ENCODE data around the gene CKS2. TPM values are rescaled to one million over a fixed set of nuclear protein-coding genes. Genes with fewer than 3 reads are reported as not detected.
"Not testable (repeated sequence)": the region's sequence is repeated elsewhere in the genome, so short reads cannot be mapped to it uniquely, and the experiment has no call there.

CKS2 gene
- total RNA-seq, 1 experiment from 2014 or later: 303 TPM

- Histone ChIP-seq H3K4me3 (ENCODE audit: insufficient read depth, low read depth, low read length) (peak overlapping the region; percentile 85), H3K27me3 (ENCODE audit: control insufficient read depth, insufficient read depth, low read length) (no peaks in the 10 kb centered on the region), H3K36me3 (replicated peaks; ENCODE audit: control insufficient read depth, insufficient read depth, low read length) (peaks cover 19% of the 10 kb centered on the region)
- no peak for DNase-seq
These were observed 8.3 kb downstream of the CKS2 start for GRCh38 chr9:89319015-89319905.

GRCh38 chr9:89323390-89323789 is 12.4 kb downstream of the CKS2 start:
- H3K27me3 ChIP-seq (ENCODE audit: control insufficient read depth, insufficient read depth, low read length): no peaks in the 10 kb centered on the region
- H3K36me3 ChIP-seq (replicated peaks; ENCODE audit: control insufficient read depth, insufficient read depth, low read length): peaks cover 8% of the 10 kb centered on the region
- no peak for DNase-seq
- H3K4me3 ChIP-seq (ENCODE audit: insufficient read depth, low read depth, low read length): no peak overlapping the region

GRCh38 chr9:89325733-89326132 is 14.7 kb downstream of the CKS2 start:
- peaks cover 21% of the 10 kb centered on the region for H3K36me3 ChIP-seq (replicated peaks; ENCODE audit: control insufficient read depth, insufficient read depth, low read length)
- no peak overlapping the region for H3K4me3 ChIP-seq (ENCODE audit: insufficient read depth, low read depth, low read length)
- H3K27me3 ChIP-seq (ENCODE audit: control insufficient read depth, insufficient read depth, low read length): no peaks in the 10 kb centered on the region
- no peak for DNase-seq

- no peak for DNase-seq
- no peaks in the 10 kb centered on the region for H3K27me3 ChIP-seq (ENCODE audit: control insufficient read depth, insufficient read depth, low read length)
- peaks cover 21% of the 10 kb centered on the region for H3K36me3 ChIP-seq (replicated peaks; ENCODE audit: control insufficient read depth, insufficient read depth, low read length)
- no peak overlapping the region for H3K4me3 ChIP-seq (ENCODE audit: insufficient read depth, low read depth, low read length)
These were observed 17.1 kb downstream of the CKS2 start for GRCh38 chr9:89328064-89328463.

GRCh38 chr9:89329917-89330316 is 18.9 kb downstream of the CKS2 start:
- Histone ChIP-seq H3K4me3 (ENCODE audit: insufficient read depth, low read depth, low read length) (no peak overlapping the region), H3K36me3 (replicated peaks; ENCODE audit: control insufficient read depth, insufficient read depth, low read length) (peaks cover 23% of the 10 kb centered on the region), H3K27me3 (ENCODE audit: control insufficient read depth, insufficient read depth, low read length) (no peaks in the 10 kb centered on the region)
- DNase-seq: no peak

GRCh38 chr9:89330513-89330912 is 19.5 kb downstream of the CKS2 start:
- no peak for DNase-seq
- H3K27me3 ChIP-seq (ENCODE audit: control insufficient read depth, insufficient read depth, low read length): no peaks in the 10 kb centered on the region
- H3K4me3 ChIP-seq (ENCODE audit: insufficient read depth, low read depth, low read length): no peak overlapping the region
- peaks cover 24% of the 10 kb centered on the region for H3K36me3 ChIP-seq (replicated peaks; ENCODE audit: control insufficient read depth, insufficient read depth, low read length)

- DNase-seq: no peak
- peaks cover 20% of the 10 kb centered on the region for H3K36me3 ChIP-seq (replicated peaks; ENCODE audit: control insufficient read depth, insufficient read depth, low read length)
- H3K4me3 ChIP-seq (ENCODE audit: insufficient read depth, low read depth, low read length): no peak overlapping the region
- H3K27me3 ChIP-seq (ENCODE audit: control insufficient read depth, insufficient read depth, low read length): no peaks in the 10 kb centered on the region
These were observed 28.8 kb downstream of the CKS2 start for GRCh38 chr9:89339807-89340206.

GRCh38 chr9:89340332-89340731 is 29.3 kb downstream of the CKS2 start:
- H3K36me3 ChIP-seq (replicated peaks; ENCODE audit: control insufficient read depth, insufficient read depth, low read length): peaks cover 20% of the 10 kb centered on the region
- DNase-seq: no peak
- no peak overlapping the region for H3K4me3 ChIP-seq (ENCODE audit: insufficient read depth, low read depth, low read length)
- no peaks in the 10 kb centered on the region for H3K27me3 ChIP-seq (ENCODE audit: control insufficient read depth, insufficient read depth, low read length)

- H3K36me3 ChIP-seq (replicated peaks; ENCODE audit: control insufficient read depth, insufficient read depth, low read length): peaks cover 31% of the 10 kb centered on the region
- H3K27me3 ChIP-seq (ENCODE audit: control insufficient read depth, insufficient read depth, low read length): no peaks in the 10 kb centered on the region
- no peak overlapping the region for H3K4me3 ChIP-seq (ENCODE audit: insufficient read depth, low read depth, low read length)
- DNase-seq: no peak
These were observed 31.2 kb downstream of the CKS2 start for GRCh38 chr9:89342213-89342612.

GRCh38 chr9:89342948-89343347 is 32.0 kb downstream of the CKS2 start:
- Histone ChIP-seq H3K36me3 (replicated peaks; ENCODE audit: control insufficient read depth, insufficient read depth, low read length) (peaks cover 31% of the 10 kb centered on the region), H3K4me3 (ENCODE audit: insufficient read depth, low read depth, low read length) (no peak overlapping the region), H3K27me3 (ENCODE audit: control insufficient read depth, insufficient read depth, low read length) (no peaks in the 10 kb centered on the region)
- no peak for DNase-seq

- peaks cover 38% of the 10 kb centered on the region for H3K36me3 ChIP-seq (replicated peaks; ENCODE audit: control insufficient read depth, insufficient read depth, low read length)
- DNase-seq; H3K4me3 ChIP-seq (ENCODE audit: insufficient read depth, low read depth, low read length); H3K27me3 ChIP-seq (ENCODE audit: control insufficient read depth, insufficient read depth, low read length): not testable (repeated sequence)
These were observed 32.8 kb downstream of the CKS2 start for GRCh38 chr9:89343812-89344211.

- DNase-seq: no peak
- H3K4me3 ChIP-seq (ENCODE audit: insufficient read depth, low read depth, low read length): no peak overlapping the region
- peaks cover 42% of the 10 kb centered on the region for H3K36me3 ChIP-seq (replicated peaks; ENCODE audit: control insufficient read depth, insufficient read depth, low read length)
- no peaks in the 10 kb centered on the region for H3K27me3 ChIP-seq (ENCODE audit: control insufficient read depth, insufficient read depth, low read length)
These were observed 34.5 kb downstream of the CKS2 start for GRCh38 chr9:89345476-89345875.

GRCh38 chr9:89346696-89347095 is 35.7 kb downstream of the CKS2 start:
- DNase-seq: no peak
- Histone ChIP-seq H3K27me3 (ENCODE audit: control insufficient read depth, insufficient read depth, low read length) (no peaks in the 10 kb centered on the region), H3K4me3 (ENCODE audit: insufficient read depth, low read depth, low read length) (no peak overlapping the region), H3K36me3 (replicated peaks; ENCODE audit: control insufficient read depth, insufficient read depth, low read length) (peaks cover 52% of the 10 kb centered on the region)

GRCh38 chr9:89347651-89348050 is 36.7 kb downstream of the CKS2 start:
- Histone ChIP-seq H3K4me3 (ENCODE audit: insufficient read depth, low read depth, low read length) (no peak overlapping the region), H3K36me3 (replicated peaks; ENCODE audit: control insufficient read depth, insufficient read depth, low read length) (peaks cover 53% of the 10 kb centered on the region), H3K27me3 (ENCODE audit: control insufficient read depth, insufficient read depth, low read length) (no peaks in the 10 kb centered on the region)
- no peak for DNase-seq

- H3K27me3 ChIP-seq (ENCODE audit: control insufficient read depth, insufficient read depth, low read length): no peaks in the 10 kb centered on the region
- no peak for DNase-seq
- H3K36me3 ChIP-seq (replicated peaks; ENCODE audit: control insufficient read depth, insufficient read depth, low read length): peaks cover 67% of the 10 kb centered on the region
- no peak overlapping the region for H3K4me3 ChIP-seq (ENCODE audit: insufficient read depth, low read depth, low read length)
These were observed 38.6 kb downstream of the CKS2 start for GRCh38 chr9:89349607-89350006.
